ENCODE data around the gene SLC9A3. TPM values are rescaled to one million over a fixed set of nuclear protein-coding genes. Genes with fewer than 3 reads are reported as not detected.

Gene SLC9A3
- total RNA-seq, 4 donors from 2014 or later, result 4.8 to 701 (median 183) TPM

DNA sequence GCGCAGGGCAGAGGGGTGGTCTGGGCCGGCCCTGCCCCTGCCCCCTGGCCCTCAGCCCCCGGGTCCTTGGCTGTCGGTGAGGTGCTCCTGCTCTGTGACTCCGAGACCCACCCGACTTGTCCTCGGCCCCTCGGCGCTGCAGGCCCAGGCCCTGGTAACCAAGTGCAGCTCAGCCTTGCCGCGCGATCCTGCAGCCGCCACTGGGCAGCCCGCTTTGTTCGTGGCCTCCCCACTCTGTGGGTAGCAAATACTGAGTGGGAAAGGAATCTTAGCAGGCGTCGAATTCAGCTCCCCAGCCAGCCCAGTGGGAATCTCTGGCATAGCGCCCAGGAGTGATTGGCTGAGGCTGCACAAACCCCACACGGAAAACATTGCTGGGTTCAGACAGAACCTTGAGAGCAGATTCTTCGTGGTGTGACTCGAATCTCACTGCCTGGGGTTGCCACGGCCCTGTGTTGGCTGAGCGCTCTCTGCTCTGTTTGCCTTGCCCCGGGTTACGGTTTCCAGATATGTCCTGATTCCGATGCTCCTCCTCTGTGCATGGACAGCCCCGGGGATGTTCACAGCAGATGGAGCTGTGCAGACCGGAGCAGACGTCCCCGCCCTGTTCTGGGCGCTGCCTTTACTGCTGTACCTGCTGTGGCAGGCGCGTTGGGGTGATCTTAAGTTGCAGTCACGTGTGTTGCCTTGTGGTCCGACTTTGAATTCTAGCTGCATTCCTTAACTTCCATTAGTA lies 94.6 kb downstream of the SLC9A3 start:
- in situ Hi-C loops (cut with MboI; ENCODE audit: low pct_ligation_motif_present in 1 of 4, low pct_unique_long_range_greater_than_20kb in 1 of 4, low sequenced_read_pairs in 3 of 4), result no loop called here
- Histone ChIP-seq H3K4me1 (peaks cover 5 to 20% (median 20%) of the 10 kb centered on the region in 4 donors), H3K27me3 (no peaks in the 10 kb centered on the region), H3K4me3 (no peak overlapping the region), H3K9me3 (no peaks in the 10 kb centered on the region), H3K27ac (no peak overlapping the region), H3K36me3 (no peaks in the 10 kb centered on the region)
- WGBS, 2 donors (ENCODE audit: low coverage in 1 of 2), result 60% methylated on average over 35 of the region's 35 CpGs; no CpG with 5 or more reads in 1 of the 2 donors
- intact Hi-C loops (cut with DNase I; ENCODE audit: low total_unique reads), result no loop called here
- TF ChIP-seq, protein P1, sequence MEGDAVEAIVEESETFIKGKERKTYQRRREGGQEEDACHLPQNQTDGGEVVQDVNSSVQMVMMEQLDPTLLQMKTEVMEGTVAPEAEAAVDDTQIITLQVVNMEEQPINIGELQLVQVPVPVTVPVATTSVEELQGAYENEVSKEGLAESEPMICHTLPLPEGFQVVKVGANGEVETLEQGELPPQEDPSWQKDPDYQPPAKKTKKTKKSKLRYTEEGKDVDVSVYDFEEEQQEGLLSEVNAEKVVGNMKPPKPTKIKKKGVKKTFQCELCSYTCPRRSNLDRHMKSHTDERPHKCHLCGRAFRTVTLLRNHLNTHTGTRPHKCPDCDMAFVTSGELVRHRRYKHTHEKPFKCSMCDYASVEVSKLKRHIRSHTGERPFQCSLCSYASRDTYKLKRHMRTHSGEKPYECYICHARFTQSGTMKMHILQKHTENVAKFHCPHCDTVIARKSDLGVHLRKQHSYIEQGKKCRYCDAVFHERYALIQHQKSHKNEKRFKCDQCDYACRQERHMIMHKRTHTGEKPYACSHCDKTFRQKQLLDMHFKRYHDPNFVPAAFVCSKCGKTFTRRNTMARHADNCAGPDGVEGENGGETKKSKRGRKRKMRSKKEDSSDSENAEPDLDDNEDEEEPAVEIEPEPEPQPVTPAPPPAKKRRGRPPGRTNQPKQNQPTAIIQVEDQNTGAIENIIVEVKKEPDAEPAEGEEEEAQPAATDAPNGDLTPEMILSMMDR (IDR thresholded peaks at IDR 0.05), result no peak
- TF ChIP-seq EP300 (IDR thresholded peaks at IDR 0.05; ENCODE audit: low read depth) (no peak), POLR2AphosphoS5 (IDR thresholded peaks at IDR 0.05) (no peak), POLR2A (IDR thresholded peaks at IDR 0.05) (no peak)
- peak; percentile 44 for DNase-seq

DNA sequence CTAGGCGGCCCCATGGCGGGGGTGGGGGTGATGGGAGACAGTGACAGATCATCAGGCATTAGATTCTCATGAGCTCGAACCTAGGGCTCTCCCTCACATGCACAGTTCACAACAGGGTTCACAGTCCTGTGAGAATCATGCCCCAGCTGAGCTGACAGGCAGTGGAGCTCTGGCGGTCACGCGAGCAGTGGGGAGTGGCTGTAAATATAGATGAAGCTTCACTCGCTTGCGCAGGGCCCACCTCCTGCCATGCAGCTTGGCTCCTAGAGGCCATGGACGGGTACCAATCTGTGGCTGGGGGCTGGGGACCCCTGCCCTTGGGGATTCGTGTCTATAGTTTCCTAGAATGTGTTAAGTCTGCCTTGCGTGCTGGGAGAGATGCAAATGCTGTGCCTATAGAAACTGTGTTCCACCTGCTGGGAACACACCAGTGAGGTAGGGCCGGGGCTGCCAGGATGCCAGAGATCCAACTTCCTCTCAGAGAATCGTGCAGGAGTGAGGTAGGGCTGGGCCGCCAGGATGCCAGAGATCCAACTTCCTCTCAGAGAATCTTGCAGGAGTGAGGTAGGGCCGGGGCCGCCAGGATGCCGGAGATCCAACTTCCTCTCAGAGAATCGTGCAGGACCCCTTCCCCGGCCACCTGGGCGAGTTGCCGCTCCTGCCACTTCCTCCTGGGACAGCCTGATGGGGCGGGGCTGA lies 95.3 kb downstream of the SLC9A3 start:
- no peak overlapping the region for H3K4me3 ChIP-seq
- WGBS, 2 donors (ENCODE audit: low coverage in 1 of 2), result 77 to 94% methylated on average over 5 to 22 of the region's 22 CpGs
- peaks cover 5 to 20% (median 20%) of the 10 kb centered on the region in 4 donors for H3K4me1 ChIP-seq
- H3K36me3 ChIP-seq, result no peaks in the 10 kb centered on the region
- DNase-seq, result no peak
- intact Hi-C loops (cut with DNase I; ENCODE audit: low total_unique reads) (no loop called here), in situ Hi-C loops (cut with MboI; ENCODE audit: low pct_ligation_motif_present in 1 of 4, low pct_unique_long_range_greater_than_20kb in 1 of 4, low sequenced_read_pairs in 3 of 4) (no loop called here)
- TF ChIP-seq POLR2A (IDR thresholded peaks at IDR 0.05) (no peak), POLR2AphosphoS5 (IDR thresholded peaks at IDR 0.05) (no peak), EP300 (IDR thresholded peaks at IDR 0.05; ENCODE audit: low read depth) (no peak)
- TF ChIP-seq, protein P1 (IDR thresholded peaks at IDR 0.05), result no peak
- H3K27ac ChIP-seq, result no peak overlapping the region
- H3K9me3 ChIP-seq, result no peaks in the 10 kb centered on the region
- no peaks in the 10 kb centered on the region for H3K27me3 ChIP-seq

DNA sequence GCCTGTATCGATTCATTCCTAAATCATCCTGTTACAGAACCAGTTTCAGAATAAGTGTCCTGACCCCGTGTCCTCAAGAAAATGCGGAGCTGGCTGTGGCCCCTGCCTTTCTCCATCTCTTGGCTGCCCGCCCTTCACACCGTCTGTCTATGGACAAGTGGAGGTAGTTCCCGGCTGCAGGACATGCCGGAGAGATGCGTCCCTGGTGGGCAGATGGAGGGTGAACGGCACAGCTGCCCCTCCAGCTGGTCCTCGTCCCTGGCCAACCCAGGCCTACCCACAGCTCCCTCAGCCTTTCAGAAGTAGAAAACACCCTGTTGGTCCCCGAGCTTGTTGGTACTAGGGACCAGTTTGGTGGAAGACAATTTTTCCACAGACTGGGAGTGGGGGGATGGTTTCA lies 96.0 kb downstream of the SLC9A3 start:
- Histone ChIP-seq H3K9me3 (no peaks in the 10 kb centered on the region), H3K4me1 (peaks cover 5 to 20% (median 20%) of the 10 kb centered on the region in 4 donors), H3K27me3 (no peaks in the 10 kb centered on the region), H3K27ac (no peak overlapping the region), H3K4me3 (no peak overlapping the region), H3K36me3 (no peaks in the 10 kb centered on the region)
- TF ChIP-seq POLR2A (IDR thresholded peaks at IDR 0.05) (no peak), EP300 (IDR thresholded peaks at IDR 0.05; ENCODE audit: low read depth) (no peak), POLR2AphosphoS5 (IDR thresholded peaks at IDR 0.05) (no peak)
- TF ChIP-seq, protein P1 (IDR thresholded peaks at IDR 0.05), result no peak
- no peak for DNase-seq
- in situ Hi-C loops (cut with MboI; ENCODE audit: low pct_ligation_motif_present in 1 of 4, low pct_unique_long_range_greater_than_20kb in 1 of 4, low sequenced_read_pairs in 3 of 4) (no loop called here), intact Hi-C loops (cut with DNase I; ENCODE audit: low total_unique reads) (no loop called here)
- WGBS, 2 donors (ENCODE audit: low coverage in 1 of 2), result 93 to 100% methylated on average over 1 to 11 of the region's 11 CpGs

DNA sequence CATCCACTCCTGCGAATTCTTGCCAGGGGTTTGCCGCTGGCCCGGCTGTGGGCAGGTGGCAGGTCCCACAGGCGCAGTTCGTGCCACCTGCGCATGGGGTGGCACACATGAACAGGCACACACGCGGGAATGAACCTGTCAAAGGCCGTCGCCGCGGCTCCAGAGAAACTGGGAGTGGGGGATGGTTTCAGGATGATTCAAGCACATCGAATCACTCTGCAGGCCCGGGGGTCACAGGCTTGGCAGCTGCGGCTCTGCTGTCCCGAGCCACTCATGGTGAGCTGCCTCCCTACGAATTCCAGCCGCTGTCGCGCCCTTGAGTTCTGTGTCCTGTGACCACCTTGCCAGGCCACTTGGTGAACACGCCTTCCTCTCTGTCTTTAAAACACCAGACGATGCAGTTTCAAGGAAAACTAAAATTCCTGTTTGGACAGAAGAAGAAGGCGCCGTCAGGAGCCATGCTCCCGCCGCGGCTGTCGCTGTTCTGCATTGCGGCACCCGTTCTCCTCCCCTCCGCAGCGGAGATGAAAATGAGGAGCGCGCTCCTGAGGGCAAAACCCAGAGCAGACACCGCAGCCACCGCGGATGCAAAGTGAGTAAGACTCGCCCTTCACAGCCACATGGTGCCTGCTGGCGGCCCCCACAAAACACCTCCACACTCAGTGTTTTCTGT lies 96.7 kb downstream of the SLC9A3 start:
- no peaks in the 10 kb centered on the region for H3K27me3 ChIP-seq
- H3K4me1 ChIP-seq, result peaks cover 5 to 20% (median 20%) of the 10 kb centered on the region in 4 donors
- in situ Hi-C loops (cut with MboI; ENCODE audit: low pct_ligation_motif_present in 1 of 4, low pct_unique_long_range_greater_than_20kb in 1 of 4, low sequenced_read_pairs in 3 of 4), result no loop called here
- WGBS, 2 donors (ENCODE audit: low coverage in 1 of 2), result 94 to 100% methylated on average over 1 to 39 of the region's 39 CpGs
- intact Hi-C loops (cut with DNase I; ENCODE audit: low total_unique reads), result no loop called here
- no peak overlapping the region for H3K4me3 ChIP-seq
- no peaks in the 10 kb centered on the region for H3K36me3 ChIP-seq
- no peaks in the 10 kb centered on the region for H3K9me3 ChIP-seq
- DNase-seq, result no peak
- no peak overlapping the region for H3K27ac ChIP-seq
- TF ChIP-seq, protein P1 (IDR thresholded peaks at IDR 0.05), result no peak
- TF ChIP-seq POLR2AphosphoS5 (IDR thresholded peaks at IDR 0.05) (no peak), EP300 (IDR thresholded peaks at IDR 0.05; ENCODE audit: low read depth) (no peak), POLR2A (IDR thresholded peaks at IDR 0.05) (no peak)

Data from transverse colon (tissue), 4 donors.